HG03095 (cell line): Measurements from ENCODE around the gene CNGB1.
"Not testable (repeated sequence)": the region's sequence is repeated elsewhere in the genome, so short reads cannot be mapped to it uniquely, and the experiment has no call there.

Experiments
- ATAC-seq: cut with Tn5 transposase; IDR thresholded peaks from one replicate; pipeline ENCODE4 v1.9.1; 2021; ENCODE audit warnings: moderate library complexity; ENCODE audit not compliant: unreplicated experiment

The CNGB1 gene

DNA sequence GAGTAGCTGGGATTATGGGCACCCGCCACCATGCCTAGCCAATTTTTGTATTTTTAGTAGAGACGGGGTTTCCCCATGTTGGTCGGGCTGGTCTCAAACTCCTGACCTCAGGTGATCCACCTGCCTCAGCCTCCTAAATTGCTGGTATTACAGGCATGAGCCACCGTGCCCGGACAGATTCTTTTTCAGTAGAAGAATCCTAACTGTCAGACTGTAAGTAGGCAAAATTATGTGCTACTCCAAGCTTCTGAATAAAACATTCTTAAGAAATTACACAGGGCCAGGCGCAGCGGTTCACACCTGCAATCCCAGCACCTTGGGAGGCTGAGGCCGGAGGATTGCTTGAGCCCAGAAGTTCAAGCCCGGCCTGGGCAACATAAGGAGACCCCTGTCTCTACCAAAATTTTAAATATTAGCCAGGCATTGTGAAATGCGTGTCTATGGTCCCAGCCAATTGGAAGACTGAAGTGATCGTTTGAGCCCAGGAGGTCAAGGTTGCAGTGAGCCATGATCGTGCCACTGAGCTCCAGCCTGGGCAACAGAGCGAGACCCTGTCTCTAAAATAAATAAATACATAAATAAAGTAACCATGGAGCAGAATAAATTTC, 101.9 kb downstream of the CNGB1 start:
- no peak for ATAC-seq

DNA sequence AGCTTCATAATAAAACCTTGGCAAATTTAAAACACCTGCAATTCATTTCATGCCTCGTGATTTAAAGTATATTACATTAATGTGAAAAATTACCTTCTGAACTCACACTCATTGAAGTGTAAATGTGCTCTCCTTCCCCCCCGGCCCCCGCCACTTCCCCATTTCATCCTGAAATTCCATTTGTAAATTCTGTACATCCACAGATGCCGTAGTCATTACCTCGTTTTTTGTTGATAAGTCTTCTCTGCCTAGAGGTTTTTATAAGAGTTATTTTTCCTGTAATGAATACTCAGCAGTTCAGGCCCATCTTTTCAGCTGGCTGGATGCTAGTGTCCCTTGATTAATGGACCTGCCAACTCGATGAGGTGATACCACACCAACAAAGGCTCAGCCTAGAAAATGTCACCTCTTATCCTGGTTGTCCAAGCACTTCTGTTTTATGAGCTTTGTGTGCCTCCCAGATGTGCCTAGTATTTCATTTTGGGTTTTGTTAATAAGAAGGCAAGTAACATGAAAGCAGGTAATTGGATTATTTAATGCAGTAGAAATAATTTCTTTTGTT, 103.8 kb downstream of the CNGB1 start:
- no peak for ATAC-seq

DNA sequence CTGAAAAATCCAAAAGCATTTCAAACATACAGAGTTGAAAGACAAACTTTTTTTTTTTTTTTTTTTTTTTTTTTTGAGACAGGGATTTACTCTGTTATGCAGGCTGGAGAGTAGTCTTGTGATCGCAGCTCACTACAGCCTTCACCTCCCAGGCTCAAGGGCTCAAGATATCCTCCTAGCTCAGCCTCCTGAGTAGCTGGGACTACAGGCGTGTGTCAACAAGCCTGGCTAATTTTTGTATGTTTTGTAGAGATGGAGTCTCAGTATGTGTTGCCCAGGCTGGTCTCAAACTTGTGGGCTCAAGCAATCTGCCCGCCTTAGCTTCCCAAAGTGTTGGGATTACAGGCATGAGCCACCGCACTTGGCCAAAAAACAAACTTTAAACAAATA, 104.4 kb downstream of the CNGB1 start:
- ATAC-seq, result no peak

DNA sequence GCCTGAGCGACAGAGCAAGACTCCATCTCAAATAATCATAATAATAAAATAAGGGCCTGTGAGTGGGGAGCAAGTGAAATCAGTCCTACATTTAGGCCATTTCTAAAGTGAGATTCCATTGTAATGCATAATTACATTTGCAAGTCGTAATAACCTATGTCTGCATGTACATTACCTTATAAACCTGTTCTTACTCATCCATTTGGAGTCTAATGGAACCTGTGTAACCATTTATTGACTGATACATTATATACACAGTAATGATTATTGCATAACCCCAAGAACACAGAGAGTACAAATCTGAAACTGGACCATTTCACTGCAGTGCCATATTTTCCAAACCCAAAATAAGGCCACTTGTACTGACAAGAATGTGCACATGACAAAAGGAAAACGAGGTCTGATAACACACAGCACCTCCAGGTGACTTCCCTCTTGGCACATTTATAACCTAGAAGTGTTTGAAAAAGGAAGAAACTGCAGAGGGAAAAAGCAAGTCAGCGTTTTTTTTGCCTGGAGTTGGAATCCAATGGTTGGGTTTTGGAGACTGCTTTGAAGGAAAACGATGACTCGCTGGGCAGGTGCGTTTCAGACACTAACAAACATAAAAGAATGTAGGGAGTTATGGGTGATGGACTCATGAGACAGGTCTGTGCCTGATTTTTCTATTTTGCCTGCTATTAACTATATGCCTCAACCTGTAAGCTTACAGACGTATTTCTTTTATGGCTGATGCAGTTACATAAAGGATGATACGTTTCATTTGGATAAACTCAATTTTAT, 105.0 kb downstream of the CNGB1 start:
- no peak for ATAC-seq

DNA sequence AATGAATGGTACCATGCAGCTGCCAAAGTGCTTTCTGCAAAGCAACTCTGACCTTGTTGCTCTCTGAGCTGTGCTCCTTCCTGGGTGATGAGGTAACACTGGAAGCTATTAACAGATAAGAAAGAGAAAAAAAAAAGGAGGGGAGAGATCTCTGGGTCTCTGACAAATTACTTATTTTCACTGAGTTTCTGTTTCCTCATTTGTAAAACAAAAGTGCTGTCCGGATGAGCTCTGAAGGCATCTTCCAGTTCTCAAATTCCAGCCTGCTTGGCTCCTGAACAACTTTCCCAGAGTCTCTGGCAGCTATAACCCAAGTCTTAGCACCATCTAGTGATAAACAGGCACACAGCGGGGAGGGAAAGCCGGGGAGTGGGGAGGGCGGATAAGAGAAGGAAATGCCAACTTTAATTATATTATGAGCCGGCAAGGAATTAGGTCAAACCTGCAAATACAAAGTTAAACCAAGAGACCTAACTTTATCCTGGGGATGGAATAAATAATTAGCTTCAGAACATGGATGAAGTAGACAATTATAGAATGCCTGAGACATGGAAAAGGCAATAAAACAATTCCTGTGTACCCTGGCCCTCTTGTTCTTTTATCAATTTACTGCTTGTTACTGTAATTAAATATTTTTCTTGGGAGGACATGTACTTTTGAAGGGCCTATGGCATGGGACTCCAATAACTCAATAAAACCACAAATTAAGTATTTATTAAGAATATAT, 107.3 kb downstream of the CNGB1 start:
- ATAC-seq, result no peak

DNA sequence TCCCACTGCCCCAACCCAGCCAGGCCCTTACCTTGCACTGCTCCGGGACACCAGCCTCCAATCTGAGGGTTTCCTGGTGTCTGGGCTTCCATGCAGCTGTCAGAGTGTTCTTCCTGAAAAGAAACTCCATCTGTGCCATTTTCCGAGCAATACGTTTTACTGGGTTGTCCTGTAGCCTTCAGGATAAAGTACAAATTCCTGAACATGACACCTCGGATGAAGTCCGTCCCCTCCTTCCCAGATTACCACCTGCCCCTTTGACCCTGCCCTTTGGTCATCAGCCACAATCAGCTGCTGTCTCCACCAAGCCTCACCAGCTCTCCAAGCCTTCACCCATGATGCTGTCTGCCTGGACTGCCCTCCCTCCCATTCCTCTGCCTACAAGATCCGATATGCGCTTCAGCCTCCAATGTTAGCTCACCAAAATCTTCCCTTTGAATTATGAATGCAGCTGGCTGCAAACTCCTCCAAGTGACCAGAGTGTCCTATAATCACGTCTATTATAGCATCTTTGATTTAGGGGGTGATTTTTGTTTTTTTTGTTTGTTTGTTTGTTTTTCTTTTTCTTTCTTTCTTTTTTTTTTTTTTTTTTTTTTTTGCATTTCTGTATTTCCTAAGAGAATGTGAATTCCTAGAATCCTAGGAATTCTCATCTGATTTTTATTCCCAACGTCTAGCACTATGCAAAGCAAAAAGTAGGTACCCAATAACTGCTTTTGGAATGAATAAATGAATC, 108.1 kb downstream of the CNGB1 start:
- no peak for ATAC-seq

DNA sequence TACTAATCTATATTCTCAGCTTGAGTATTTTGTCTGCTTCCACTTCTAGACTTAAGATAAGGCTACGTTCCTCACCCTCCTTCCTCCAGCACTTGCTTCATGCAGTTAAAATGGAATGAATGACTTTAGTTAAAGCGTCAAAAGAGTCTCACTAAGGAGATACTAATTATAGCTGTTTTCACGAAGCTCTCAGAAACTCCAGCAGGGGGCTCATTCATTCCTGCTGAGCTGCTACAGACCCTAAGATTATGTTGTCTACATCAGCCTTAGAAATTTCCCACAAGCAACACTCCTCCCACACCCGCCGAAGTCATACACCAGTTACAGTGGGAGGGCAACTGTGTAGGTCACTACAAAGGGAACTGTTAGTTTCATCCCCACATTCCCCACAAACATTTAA, 111.6 kb downstream of the CNGB1 start:
- ATAC-seq, result no peak

DNA sequence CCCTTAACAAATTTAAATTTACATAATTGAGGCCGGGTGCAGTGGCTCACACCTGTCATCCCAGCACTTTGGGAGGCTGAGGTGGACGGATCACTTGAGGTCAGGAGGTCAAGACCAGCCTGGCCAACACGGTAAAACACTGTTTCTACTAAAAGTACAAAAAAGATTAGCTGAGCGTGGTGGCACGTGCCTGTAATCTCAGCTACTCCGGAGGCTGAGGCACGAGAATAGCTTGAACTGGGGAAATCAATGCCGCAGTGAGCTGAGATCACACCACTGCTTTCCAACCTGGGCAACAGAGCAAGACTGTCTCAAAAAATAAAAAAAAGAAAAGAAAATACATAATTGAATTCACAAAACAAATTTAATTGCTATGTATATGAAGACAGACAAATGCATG, 112.3 kb downstream of the CNGB1 start:
- ATAC-seq, result no peak

DNA sequence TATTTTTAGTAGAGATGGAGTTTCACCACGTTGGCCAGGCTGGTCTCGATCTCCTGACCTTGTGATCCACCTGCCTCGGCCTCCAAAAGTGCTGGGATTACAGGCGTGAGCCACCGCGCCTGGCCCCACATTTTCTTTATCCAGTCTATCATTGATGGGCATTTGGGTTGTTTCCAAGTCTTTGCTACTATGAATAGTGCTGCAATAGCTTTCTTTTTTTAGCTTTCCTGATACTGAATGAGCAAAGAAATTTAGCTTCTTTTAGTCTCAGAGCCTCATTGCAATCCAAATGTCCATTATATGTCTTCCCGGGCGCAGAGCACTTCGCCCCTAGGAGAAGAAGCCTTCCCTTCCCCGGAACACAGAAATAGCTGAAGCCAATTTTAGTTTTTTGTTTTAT, 112.9 kb downstream of the CNGB1 start:
- not testable (repeated sequence) for ATAC-seq

DNA sequence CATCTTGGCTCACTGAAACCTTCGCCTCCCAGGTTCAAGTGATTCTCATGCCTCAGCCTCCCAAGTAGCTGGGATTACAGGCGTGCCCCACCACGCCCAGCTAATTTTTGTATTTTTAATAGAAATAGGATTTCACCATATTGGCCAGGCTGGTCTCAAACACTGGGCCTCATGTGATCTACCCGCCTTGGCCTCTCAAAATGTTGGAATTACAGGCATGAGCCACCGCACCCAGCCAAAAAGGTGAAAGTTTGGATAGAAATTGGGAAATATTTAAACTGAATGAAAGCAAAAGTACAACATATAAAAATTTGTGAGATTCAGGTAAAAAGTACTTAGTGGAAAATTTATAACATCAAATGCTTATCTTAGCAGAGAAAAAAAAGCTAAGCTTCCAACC, 115.7 kb downstream of the CNGB1 start:
- ATAC-seq, result no peak

DNA sequence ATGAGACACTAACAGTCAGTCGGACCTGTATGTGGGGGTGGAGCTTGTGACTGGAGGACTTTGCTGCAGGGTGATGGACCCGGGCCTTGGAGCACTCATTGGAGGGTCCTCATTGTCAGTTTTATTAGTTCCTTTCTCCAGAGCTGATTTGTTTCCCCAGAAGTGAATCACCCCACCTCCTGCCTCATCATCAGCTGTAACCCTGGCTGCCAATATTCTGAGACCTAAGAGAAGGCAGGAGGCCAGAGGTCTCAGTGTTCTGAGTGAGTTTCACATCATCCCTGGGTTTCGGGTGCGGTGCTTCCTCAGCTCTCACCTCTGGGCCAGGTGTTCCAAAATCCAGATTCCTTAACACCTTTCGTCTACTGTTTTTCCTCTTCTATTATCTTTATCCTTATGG, 118.7 kb downstream of the CNGB1 start:
- ATAC-seq, result no peak

DNA sequence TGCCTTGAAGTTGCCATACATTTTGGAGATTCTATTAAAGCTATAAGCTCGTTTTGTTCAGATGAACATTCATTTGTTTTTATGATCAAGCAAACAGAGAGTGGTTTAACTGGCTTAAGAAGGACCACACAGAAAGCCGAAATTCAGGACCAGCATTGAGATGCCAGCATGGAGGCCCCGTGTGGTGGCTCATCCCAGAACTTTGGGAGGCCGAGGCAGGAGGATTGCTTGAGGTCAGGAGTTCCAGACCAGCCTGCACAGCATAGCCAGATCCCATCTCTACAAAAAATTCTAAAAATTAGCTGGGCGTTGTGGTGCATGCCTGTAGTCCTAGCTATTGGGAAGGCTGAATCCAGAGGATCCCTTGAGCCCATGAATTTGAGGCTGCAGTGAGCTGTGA, 122.7 kb downstream of the CNGB1 start:
- ATAC-seq, result no peak

DNA sequence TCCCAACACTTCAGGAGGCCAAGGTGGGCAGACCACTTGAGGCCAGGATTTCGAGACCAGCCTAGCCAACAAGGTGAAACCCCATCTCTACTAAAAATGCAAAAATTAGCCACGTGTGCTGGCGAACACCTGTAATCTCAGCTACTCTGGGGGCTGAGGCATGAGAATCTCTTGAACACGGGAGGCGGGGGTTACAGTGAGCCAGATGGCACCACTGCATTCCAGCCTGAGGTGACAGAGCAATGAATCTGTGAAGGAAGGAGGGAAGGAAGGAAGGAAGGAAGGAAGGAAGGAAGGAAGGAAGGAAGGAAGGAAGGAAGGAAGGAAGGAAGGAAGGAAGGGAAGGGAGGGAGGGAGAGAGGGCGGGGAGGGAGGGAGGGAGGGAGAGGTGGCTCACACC, 124.0 kb downstream of the CNGB1 start:
- ATAC-seq, result not testable (repeated sequence)

DNA sequence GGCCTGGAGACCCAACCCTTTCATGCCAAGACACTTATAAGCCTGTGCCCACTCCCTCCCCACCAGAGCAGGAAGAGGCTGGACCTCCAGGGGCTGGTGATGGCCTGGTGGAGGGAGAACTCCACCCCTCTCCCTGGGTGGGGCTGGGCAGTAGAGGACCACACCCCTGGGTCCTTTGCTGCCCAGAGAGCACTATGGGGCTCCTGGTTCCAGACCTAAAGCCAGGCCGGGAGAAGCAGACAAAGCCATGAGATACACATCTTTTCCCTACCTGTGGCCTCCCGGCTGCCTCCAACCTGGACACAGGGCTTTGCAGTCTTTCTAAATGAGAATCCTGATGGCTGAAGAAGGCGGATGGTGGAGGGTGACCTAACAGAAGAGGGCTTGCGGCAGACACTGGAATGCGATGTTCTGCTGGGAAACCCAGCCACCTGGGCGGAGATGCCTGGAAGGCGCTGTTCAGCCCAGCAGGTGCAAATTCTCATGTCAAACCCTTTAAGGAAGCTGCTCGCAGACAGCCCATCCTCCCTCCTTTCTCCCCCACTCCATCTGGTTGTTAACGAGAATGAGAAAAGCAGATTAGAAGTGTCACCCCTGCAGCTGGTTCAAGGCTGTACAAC, 124.7 kb downstream of the CNGB1 start:
- no peak for ATAC-seq

DNA sequence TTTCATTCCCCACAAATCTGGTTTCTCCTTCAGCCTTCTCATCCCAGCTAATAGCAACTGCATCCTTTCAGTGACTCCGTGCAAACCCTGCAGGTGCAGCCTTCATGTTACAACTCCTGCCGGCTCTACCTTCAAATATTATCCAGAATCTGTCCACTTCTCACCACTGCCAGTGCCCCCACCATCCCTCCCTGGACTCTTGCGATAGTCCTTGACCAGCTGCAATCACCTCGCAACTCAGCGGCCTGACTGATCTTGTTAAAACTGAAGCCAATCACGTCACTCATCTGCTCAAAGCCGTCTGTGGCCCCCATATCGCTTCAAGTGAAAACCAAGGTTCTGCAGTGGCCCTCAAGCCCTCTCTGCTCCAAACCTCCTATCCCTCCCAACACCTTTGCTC, 125.8 kb downstream of the CNGB1 start:
- ATAC-seq, result no peak

DNA sequence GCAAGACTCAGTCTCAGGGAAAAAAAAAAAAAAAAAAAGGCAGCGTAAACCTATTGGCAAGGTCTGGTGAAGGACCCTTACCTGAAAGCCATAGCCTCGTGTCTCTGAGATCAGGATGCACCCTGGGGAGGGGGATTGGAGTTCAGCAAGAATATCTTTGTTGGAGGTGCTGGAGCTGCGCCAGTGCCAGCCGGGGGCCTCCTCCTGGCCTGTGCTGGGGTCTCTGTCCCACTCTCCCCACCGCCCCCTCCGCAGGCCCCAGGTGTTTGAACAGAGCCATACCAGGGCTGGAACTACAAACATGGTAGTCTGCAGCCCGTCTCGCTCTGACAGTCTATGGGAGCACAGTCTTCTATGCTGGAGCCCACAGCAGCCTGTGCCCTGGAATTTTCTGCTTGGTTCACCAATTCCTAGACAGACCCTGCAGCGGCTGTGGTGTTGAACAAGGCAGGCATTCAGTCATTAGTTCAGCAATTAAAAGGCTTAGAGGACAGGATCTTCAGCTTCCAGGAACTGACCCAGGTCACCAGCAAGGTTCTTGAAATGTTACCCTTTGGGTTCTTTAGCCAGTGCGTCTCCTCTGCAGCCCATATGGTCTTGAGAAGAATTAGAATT, 126.4 kb downstream of the CNGB1 start:
- no peak for ATAC-seq

DNA sequence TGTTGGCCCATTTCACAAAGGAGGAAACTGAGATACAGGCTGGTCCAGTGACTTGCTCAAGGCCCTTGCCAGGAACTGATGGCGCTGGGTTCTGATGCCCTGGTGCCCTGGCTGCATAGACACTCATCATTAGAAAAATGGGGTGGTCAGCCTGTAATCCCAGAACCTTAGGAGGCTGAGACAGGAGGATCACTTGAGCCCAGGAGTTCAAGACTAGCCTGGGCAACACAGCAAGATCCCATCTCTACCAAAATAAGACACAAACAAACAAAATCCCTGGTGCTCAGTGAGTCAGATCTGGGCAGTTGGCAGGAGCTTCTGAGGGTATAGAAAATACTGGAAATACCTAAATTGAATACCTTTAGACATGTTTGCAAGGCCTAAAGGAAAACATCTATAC, 127.5 kb downstream of the CNGB1 start:
- ATAC-seq, result no peak

DNA sequence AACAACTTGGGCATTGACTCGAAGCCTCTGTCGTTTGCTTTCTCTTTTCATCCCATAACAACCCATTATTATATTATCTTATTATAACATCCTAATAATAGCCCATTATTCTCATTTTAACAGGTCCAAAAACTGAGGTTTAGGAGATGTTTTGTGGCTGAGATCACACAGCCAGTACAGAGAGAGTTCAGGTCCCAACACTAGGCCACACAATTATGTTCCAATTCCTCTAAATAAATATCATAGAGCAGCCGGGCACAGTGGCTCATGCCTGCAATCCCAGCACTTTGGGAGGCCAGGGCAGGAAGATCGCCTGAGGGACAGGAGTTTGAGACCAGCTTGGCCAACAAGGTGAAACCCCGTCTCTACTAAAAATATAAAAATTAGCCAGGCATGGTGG, 128.3 kb downstream of the CNGB1 start:
- no peak for ATAC-seq

DNA sequence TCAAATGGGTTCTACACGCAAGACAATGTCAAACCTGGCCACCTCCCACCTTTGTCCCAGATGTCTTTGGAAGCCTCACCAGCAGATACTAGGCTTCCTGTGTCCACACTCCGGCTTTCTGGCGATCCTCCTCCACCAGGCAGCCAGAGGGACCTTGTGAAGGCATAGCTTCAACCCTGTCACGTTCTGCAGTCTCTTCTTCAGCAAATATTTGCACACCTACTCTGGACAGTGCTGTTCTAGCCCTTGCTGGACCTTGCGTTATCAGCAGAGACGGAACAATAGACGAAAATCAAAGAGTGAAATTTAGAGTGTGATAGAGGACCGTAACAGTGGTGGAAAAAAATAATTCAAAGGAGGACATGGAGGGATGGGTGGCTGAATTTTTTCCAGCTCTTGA, 130.1 kb downstream of the CNGB1 start:
- ATAC-seq, result no peak

DNA sequence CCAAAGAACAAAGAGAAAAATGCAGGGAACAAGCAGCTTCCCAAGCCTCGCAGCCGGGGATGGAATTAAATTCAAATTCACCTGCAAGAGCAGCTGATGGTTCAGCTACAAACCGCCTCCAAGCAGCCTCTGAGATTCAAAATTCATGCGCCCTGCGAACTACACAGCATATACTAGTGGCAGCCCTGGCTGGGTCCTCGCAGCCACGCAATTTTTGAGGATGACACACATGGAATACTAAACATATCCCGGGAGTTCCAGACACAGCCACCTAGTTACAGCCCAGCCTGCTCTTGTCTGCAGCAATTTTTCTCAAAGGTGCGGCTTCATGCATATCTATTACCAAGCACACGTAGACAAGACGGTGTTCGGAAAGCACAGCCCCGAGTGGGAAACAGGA, 132.8 kb downstream of the CNGB1 start:
- ATAC-seq, result no peak
